Measurements from ENCODE around the gene PLD2. TPM values are rescaled to one million over a fixed set of nuclear protein-coding genes. Genes with fewer than 3 reads are reported as not detected.
"Not testable (repeated sequence)": the region's sequence is repeated elsewhere in the genome, so short reads cannot be mapped to it uniquely, and the experiment has no call there.

The PLD2 gene
- total RNA-seq, 1 donor from 2014 or later, result 77.3 TPM

- H3K4me1 Mint-ChIP-seq, result no peaks in the 10 kb centered on the region
- TF ChIP-seq CTCF (IDR thresholded peaks at IDR 0.05; ENCODE audit: unreplicated experiment), result no peak
- no peaks in the 10 kb centered on the region for H3K27me3 Mint-ChIP-seq (ENCODE audit: low read depth)
- DNase-seq (ENCODE audit: low spot score in 2 of 2, unreplicated experiment in 2 of 2), result no peak
- no peaks in the 10 kb centered on the region for H3K36me3 Mint-ChIP-seq
- no peaks in the 10 kb centered on the region for H3K9me3 Mint-ChIP-seq
- H3K27ac Mint-ChIP-seq, result no peak overlapping the region
- H3K4me3 Mint-ChIP-seq, result no peak overlapping the region
Measured at GRCh38 chr17:4827399-4827798, 20.4 kb downstream of the PLD2 start.

DNA sequence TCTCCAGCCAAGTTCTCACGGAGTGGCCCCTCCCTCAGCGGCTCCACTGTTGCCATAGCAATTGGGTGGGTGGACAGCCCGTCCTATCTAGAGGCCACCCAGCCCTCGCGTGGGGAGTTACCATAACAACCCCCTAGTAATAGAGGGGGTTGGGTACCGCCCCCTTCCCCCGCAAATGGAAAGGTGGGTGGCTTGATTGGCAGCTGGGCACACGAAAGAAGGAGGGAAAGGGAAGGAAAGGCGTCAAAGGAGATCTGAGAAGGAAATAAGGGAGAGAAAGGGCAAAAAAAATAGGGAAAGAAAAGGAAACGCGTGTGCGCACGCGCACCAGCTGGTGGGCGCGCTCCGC lies 25.9 kb downstream of the PLD2 start:
- not testable (repeated sequence) for H3K9me3 Mint-ChIP-seq, H3K36me3 Mint-ChIP-seq
- H3K4me3 Mint-ChIP-seq, result peak overlapping the region; percentile 90

GRCh38 chr17:4833178-4833940 lies 26.4 kb downstream of the PLD2 start, which contains the start of gene MINK1:
TSS of gene MINK1 (plus strand) at chr17:4833340. CDS start at chr17:4833584, 244 bp downstream.
- peak; percentile 89 to 91 for DNase-seq (ENCODE audit: low spot score in 2 of 2, unreplicated experiment in 2 of 2)
- Mint-ChIP-seq H3K4me1 (peaks cover 31% of the 10 kb centered on the region), H3K4me3 (peak within 1 kb of the TSS; percentile 90), H3K27me3 (ENCODE audit: low read depth) (no peaks in the 10 kb centered on the region), H3K27ac (peak within 1 kb of the TSS; percentile 98), H3K9me3 (no peaks in the 10 kb centered on the region), H3K36me3 (peaks cover 1% of the 10 kb centered on the region)
- no peak for TF ChIP-seq CTCF (IDR thresholded peaks at IDR 0.05; ENCODE audit: unreplicated experiment)

More for the DNA sequence above, 25.9 kb downstream of the PLD2 start:
- H3K27me3 Mint-ChIP-seq (ENCODE audit: low read depth); DNase-seq (ENCODE audit: low spot score in 2 of 2, unreplicated experiment in 2 of 2): not testable (repeated sequence)
- Mint-ChIP-seq H3K4me1 (peaks cover 27% of the 10 kb centered on the region), H3K27ac (peak overlapping the region; percentile 98)

GRCh38 chr17:4833941-4834680 lies 27.2 kb downstream of the PLD2 start:
- no peak for TF ChIP-seq CTCF (IDR thresholded peaks at IDR 0.05; ENCODE audit: unreplicated experiment)
- Mint-ChIP-seq H3K36me3 (peaks cover 1% of the 10 kb centered on the region), H3K27ac (peak overlapping the region; percentile 93), H3K9me3 (no peaks in the 10 kb centered on the region), H3K4me1 (peaks cover 32% of the 10 kb centered on the region), H3K4me3 (peak overlapping the region; percentile 82), H3K27me3 (ENCODE audit: low read depth) (no peaks in the 10 kb centered on the region)
- DNase-seq (ENCODE audit: low spot score in 2 of 2, unreplicated experiment in 2 of 2), result no peak

DNA sequence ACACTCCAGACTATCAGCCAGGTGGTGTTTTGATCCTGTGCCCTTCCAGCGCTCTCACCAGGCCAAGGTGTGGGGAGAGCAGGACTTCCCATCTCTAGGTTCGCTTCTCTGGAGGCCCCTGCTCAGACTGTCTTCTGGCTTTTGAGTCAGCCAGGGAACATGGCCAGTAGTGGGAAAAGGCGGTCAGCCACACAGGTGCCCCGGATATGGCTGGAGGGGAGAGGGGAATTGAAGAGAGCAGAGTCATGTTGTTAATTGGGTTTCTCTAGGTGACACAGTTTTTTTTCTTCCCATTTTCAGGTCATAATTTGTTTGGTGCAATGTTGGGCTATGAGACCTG lies 27.7 kb downstream of the PLD2 start:
- Mint-ChIP-seq H3K9me3 (no peaks in the 10 kb centered on the region), H3K27ac (peak overlapping the region; percentile 93), H3K4me1 (peaks cover 37% of the 10 kb centered on the region), H3K4me3 (peak overlapping the region; percentile 82), H3K36me3 (peaks cover 1% of the 10 kb centered on the region), H3K27me3 (ENCODE audit: low read depth) (no peaks in the 10 kb centered on the region)
- no peak for TF ChIP-seq CTCF (IDR thresholded peaks at IDR 0.05; ENCODE audit: unreplicated experiment)
- DNase-seq (ENCODE audit: low spot score in 2 of 2, unreplicated experiment in 2 of 2), result no peak

- no peak overlapping the region for H3K27ac Mint-ChIP-seq
- H3K27me3 Mint-ChIP-seq (ENCODE audit: low read depth), result no peaks in the 10 kb centered on the region
- TF ChIP-seq CTCF (IDR thresholded peaks at IDR 0.05; ENCODE audit: unreplicated experiment), result no peak
- H3K4me1 Mint-ChIP-seq, result peaks cover 48% of the 10 kb centered on the region
- H3K9me3 Mint-ChIP-seq, result no peaks in the 10 kb centered on the region
- no peak overlapping the region for H3K4me3 Mint-ChIP-seq
- H3K36me3 Mint-ChIP-seq, result peaks cover 1% of the 10 kb centered on the region
- no peak for DNase-seq (ENCODE audit: low spot score in 2 of 2, unreplicated experiment in 2 of 2)
Measured at GRCh38 chr17:4836221-4836620, 29.3 kb downstream of the PLD2 start.
